H9 (cell line): ENCODE results near the gene TMEM106A. TPM values are rescaled to one million over a fixed set of nuclear protein-coding genes. Genes with fewer than 3 reads are reported as not detected.

Experiments used
- DNase-seq: peaks from one replicate; pipeline ENCODE4 v3.0.0-alpha.2; 2017
- H2AFZ ChIP-seq: one replicate; pipeline ENCODE4 v1.6.1; 2013; ENCODE audit warnings: mild to moderate bottlenecking, low read length, control low read depth, moderate library complexity
- H2AK5ac ChIP-seq: 2 replicates; pipeline ENCODE4 v1.6.1; 2013; ENCODE audit warnings: low read length, control low read depth, mixed read lengths; ENCODE audit not compliant: insufficient read length
- H2BK120ac ChIP-seq: one replicate; pipeline ENCODE4 v1.6.1; 2013; ENCODE audit warnings: low read depth, mild to moderate bottlenecking, low read length, control low read depth, inconsistent platforms; ENCODE audit not compliant: poor library complexity, severe bottlenecking
- H2BK12ac ChIP-seq: 2 replicates; pipeline ENCODE4 v1.6.1; 2013; ENCODE audit warnings: low read length, control low read depth, mixed read lengths, low read depth; ENCODE audit not compliant: insufficient read length
- H2BK15ac ChIP-seq: 2 replicates; pipeline ENCODE4 v1.6.1; 2013; ENCODE audit warnings: low read depth, low read length, control low read depth
- H2BK20ac ChIP-seq: one replicate; pipeline ENCODE4 v1.6.1; 2013; ENCODE audit warnings: low read depth, mild to moderate bottlenecking, low read length, control low read depth, inconsistent platforms; ENCODE audit not compliant: poor library complexity, severe bottlenecking
- H2BK5ac ChIP-seq: 2 replicates; pipeline ENCODE4 v1.6.1; 2013; ENCODE audit warnings: low read length, control low read depth, mixed read lengths; ENCODE audit not compliant: insufficient read length
- H3K14ac ChIP-seq: 2 replicates; pipeline ENCODE4 v1.6.1; 2013; ENCODE audit warnings: low read length, control low read depth; ENCODE audit not compliant: insufficient read depth
- H3K18ac ChIP-seq: 2 replicates; pipeline ENCODE4 v1.6.1; 2013; ENCODE audit warnings: low read depth, mild to moderate bottlenecking, mixed read lengths, low read length, control low read depth; ENCODE audit not compliant: insufficient read length
- H3K23ac ChIP-seq: 2 replicates; pipeline ENCODE4 v1.6.1; 2013; ENCODE audit warnings: low read length, control low read depth, mixed read lengths, low read depth; ENCODE audit not compliant: insufficient read length
- H3K23me2 ChIP-seq: 2 replicates; pipeline ENCODE4 v1.6.1; 2013; ENCODE audit warnings: low read depth, mild to moderate bottlenecking, mixed read lengths, low read length, control low read depth; ENCODE audit not compliant: insufficient read length, poor library complexity, severe bottlenecking
- H3K27ac ChIP-seq: 2 replicates; pipeline ENCODE4 v1.5.1; 2013; ENCODE audit warnings: low read length, control low read depth, mixed read lengths, low read depth; ENCODE audit not compliant: insufficient read length
- H3K27me3 ChIP-seq: 2 replicates; pipeline ENCODE4 v1.6.1; 2013; ENCODE audit warnings: low read length, control low read depth, inconsistent platforms; ENCODE audit not compliant: insufficient read depth
- H3K4ac ChIP-seq: 2 replicates; pipeline ENCODE4 v1.6.1; 2013; ENCODE audit warnings: low read depth, mild to moderate bottlenecking, control low read depth, inconsistent platforms, low read length, moderate library complexity
- H3K4me1 ChIP-seq: 2 replicates; pipeline ENCODE4 v1.6.1; 2013; ENCODE audit warnings: low read length, control low read depth, inconsistent platforms; ENCODE audit not compliant: insufficient read depth
- H3K4me2 ChIP-seq: 2 replicates; pipeline ENCODE4 v1.6.1; 2013; ENCODE audit warnings: low read length, control low read depth, mixed read lengths; ENCODE audit not compliant: insufficient read length, insufficient read depth
- H3K56ac ChIP-seq: 2 replicates; pipeline ENCODE4 v1.6.1; 2013; ENCODE audit warnings: low read depth, mild to moderate bottlenecking, mixed read lengths, low read length, control low read depth; ENCODE audit not compliant: insufficient read length
- H3K79me1 ChIP-seq: 2 replicates; pipeline ENCODE4 v1.6.1; 2013; ENCODE audit warnings: low read depth, mild to moderate bottlenecking, moderate library complexity, low read length, control low read depth, inconsistent platforms; ENCODE audit not compliant: insufficient read depth, poor library complexity, severe bottlenecking
- H3K79me2 ChIP-seq: 2 replicates; pipeline ENCODE4 v1.6.1; 2013; ENCODE audit warnings: low read length, control low read depth, inconsistent platforms; ENCODE audit not compliant: insufficient read depth
- H3K9ac ChIP-seq: 2 replicates; pipeline ENCODE4 v1.6.1; 2013; ENCODE audit warnings: low read length, control low read depth, mixed read lengths; ENCODE audit not compliant: insufficient read length; ENCODE audit errors: extremely low read depth
- H3K9me3 ChIP-seq: one replicate; pipeline ENCODE4 v1.6.1; 2013; ENCODE audit warnings: low read depth, low read length, inconsistent platforms; ENCODE audit not compliant: control insufficient read depth
- H3T11ph ChIP-seq: one replicate; pipeline ENCODE4 v1.6.1; 2013; ENCODE audit warnings: mild to moderate bottlenecking, low read length, control low read depth, inconsistent platforms
- H4K20me1 ChIP-seq: one replicate; pipeline ENCODE4 v1.6.1; 2013; ENCODE audit not compliant: control insufficient read depth, insufficient read length, insufficient read depth
- H4K5ac ChIP-seq: 2 replicates; pipeline ENCODE4 v1.6.1; 2013; ENCODE audit warnings: low read depth, mild to moderate bottlenecking, mixed read lengths, low read length, control low read depth; ENCODE audit not compliant: insufficient read length
- H4K8ac ChIP-seq: replicated peaks from 2 replicates; pipeline ENCODE4 v1.6.1; 2013; ENCODE audit warnings: low read length, control low read depth, mixed read lengths, low read depth; ENCODE audit not compliant: insufficient read length
- H4K91ac ChIP-seq: 2 replicates; pipeline ENCODE4 v1.6.1; 2013; ENCODE audit warnings: low read depth, mild to moderate bottlenecking, moderate library complexity, mixed read lengths, low read length, control low read depth; ENCODE audit not compliant: insufficient read length
- H3K27ac Mint-ChIP-seq, 3 experiments: 2 replicates in 2 of 3; 3 replicates in 1 of 3; pipeline ENCODE4 v1.8.0; 2020 to 2021; ENCODE audit warnings: mixed read lengths in 3 of 3, mild to moderate bottlenecking in 1 of 3, moderate library complexity in 1 of 3
- H3K27me3 Mint-ChIP-seq: 2 replicates; pipeline ENCODE4 v1.8.0; 2021; ENCODE audit warnings: low read depth, mild to moderate bottlenecking, moderate library complexity, mixed read lengths
- H3K36me3 Mint-ChIP-seq, 3 experiments: 2 replicates in 2 of 3; 3 replicates in 1 of 3; pipeline ENCODE4 v1.8.0; 2020 to 2021; ENCODE audit warnings: low read depth in 3 of 3, mixed read lengths in 3 of 3; ENCODE audit not compliant: insufficient read depth in 1 of 3
- H3K4me1 Mint-ChIP-seq, 2 experiments: 2 replicates each; pipeline ENCODE4 v1.8.0; 2020; ENCODE audit warnings: mixed read lengths in 2 of 2
- H3K4me3 Mint-ChIP-seq, 2 experiments: 2 replicates in 1 of 2; 3 replicates in 1 of 2; pipeline ENCODE4 v1.8.0; 2020 to 2021; ENCODE audit warnings: mild to moderate bottlenecking in 2 of 2, mixed read lengths in 2 of 2, moderate library complexity in 1 of 2
- H3K9me3 Mint-ChIP-seq, 2 experiments: 2 replicates in 1 of 2; 3 replicates in 1 of 2; pipeline ENCODE4 v1.8.0; 2020; ENCODE audit warnings: mild to moderate bottlenecking in 2 of 2, mixed read lengths in 2 of 2, moderate library complexity in 1 of 2
- WGBS: extraction: QIAGEN DNeasy Blood & Tissue Kit; methylation state at CpG from one replicate; pipeline ENCODE4 v1.1.7; 2013; ENCODE audit warnings: missing lambda C conversion rate, low lambda C conversion rate, mixed read lengths; ENCODE audit not compliant: insufficient read length; ENCODE audit errors: extremely low coverage; 5-methylcytosine and 5-hydroxymethylcytosine counted together
- total RNA-seq: library from RNA; stranded (reverse); gene quantifications from 2 replicates; pipeline ENCODE4 v1.2.1, GENCODE V29; 2021
- TF ChIP-seq, protein P1 (sequence below): fragments of 200-600 bp; sonication (generic); conservative IDR thresholded peaks from 3 replicates; pipeline ENCODE4 v1.8.0; 2021; ENCODE audit warnings: antibody characterized with exemption, mild to moderate bottlenecking

TMEM106A gene
- total RNA-seq, 1 experiment from 2014 or later, result 3.7 TPM

- no peak within 1 kb of the TSS; the same call in 1 of the 2 replicates for H3K4ac ChIP-seq
- H2BK20ac ChIP-seq, result no peak within 1 kb of the TSS
- peak within 1 kb of the TSS; percentile 74 for H4K5ac ChIP-seq
- peak within 1 kb of the TSS; percentile 50 for H2AFZ ChIP-seq
- H2AK5ac ChIP-seq, result no peak within 1 kb of the TSS
- no peaks in the 10 kb centered on the region for H3K9me3 ChIP-seq
- TF ChIP-seq, protein P1, sequence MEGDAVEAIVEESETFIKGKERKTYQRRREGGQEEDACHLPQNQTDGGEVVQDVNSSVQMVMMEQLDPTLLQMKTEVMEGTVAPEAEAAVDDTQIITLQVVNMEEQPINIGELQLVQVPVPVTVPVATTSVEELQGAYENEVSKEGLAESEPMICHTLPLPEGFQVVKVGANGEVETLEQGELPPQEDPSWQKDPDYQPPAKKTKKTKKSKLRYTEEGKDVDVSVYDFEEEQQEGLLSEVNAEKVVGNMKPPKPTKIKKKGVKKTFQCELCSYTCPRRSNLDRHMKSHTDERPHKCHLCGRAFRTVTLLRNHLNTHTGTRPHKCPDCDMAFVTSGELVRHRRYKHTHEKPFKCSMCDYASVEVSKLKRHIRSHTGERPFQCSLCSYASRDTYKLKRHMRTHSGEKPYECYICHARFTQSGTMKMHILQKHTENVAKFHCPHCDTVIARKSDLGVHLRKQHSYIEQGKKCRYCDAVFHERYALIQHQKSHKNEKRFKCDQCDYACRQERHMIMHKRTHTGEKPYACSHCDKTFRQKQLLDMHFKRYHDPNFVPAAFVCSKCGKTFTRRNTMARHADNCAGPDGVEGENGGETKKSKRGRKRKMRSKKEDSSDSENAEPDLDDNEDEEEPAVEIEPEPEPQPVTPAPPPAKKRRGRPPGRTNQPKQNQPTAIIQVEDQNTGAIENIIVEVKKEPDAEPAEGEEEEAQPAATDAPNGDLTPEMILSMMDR, result peak; percentile 40; the same call in 2 of the 3 replicates
- Mint-ChIP-seq H3K4me1 (peaks cover 8 to 10% of the 10 kb centered on the region in 2 experiments), H3K27me3 (no peaks in the 10 kb centered on the region), H3K9me3 (no peaks in the 10 kb centered on the region), H3K36me3 (peaks cover 5 to 8% (median 6%) of the 10 kb centered on the region in 3 experiments; a peak in 4 of 7 replicates), H3K4me3 (no peak within 1 kb of the TSS), H3K27ac (no peak within 1 kb of the TSS)
- H3K79me2 ChIP-seq, result no peaks in the 10 kb centered on the region
- peak within 1 kb of the TSS; percentile 88 for H3K27ac ChIP-seq
- peaks cover 19% of the 10 kb centered on the region for H3K23me2 ChIP-seq
- H2BK15ac ChIP-seq, result no peak within 1 kb of the TSS
- H4K20me1 ChIP-seq, result no peaks in the 10 kb centered on the region
- H4K91ac ChIP-seq, result no peak within 1 kb of the TSS
- no peak within 1 kb of the TSS for H2BK120ac ChIP-seq
- peak within 1 kb of the TSS; percentile 89; the same call in 1 of the 2 replicates for H3K14ac ChIP-seq
- H3K27me3 ChIP-seq, result no peaks in the 10 kb centered on the region
- H4K8ac ChIP-seq, result no peak within 1 kb of the TSS
- no peak within 1 kb of the TSS for H3K23ac ChIP-seq
- DNase-seq, result peak; percentile 99
- H2BK12ac ChIP-seq, result no peak within 1 kb of the TSS
- H2BK5ac ChIP-seq, result peak within 1 kb of the TSS; percentile 51
- H3K56ac ChIP-seq, result no peak within 1 kb of the TSS
- H3K9ac ChIP-seq, result peak within 1 kb of the TSS; percentile 87
- H3K79me1 ChIP-seq, result peaks cover 5% of the 10 kb centered on the region
- H3K18ac ChIP-seq, result peak within 1 kb of the TSS; percentile 94
- no CpG with 5 or more reads among the region's 41 CpGs for WGBS
- H3K4me2 ChIP-seq, result peak within 1 kb of the TSS; percentile 94
- H3T11ph ChIP-seq, result no peak within 1 kb of the TSS
- no peaks in the 10 kb centered on the region for H3K4me1 ChIP-seq
Observed at GRCh38 chr17:43170766-43171585, 40.7 kb upstream of the TMEM106A start, which contains the start of gene NBR1. Gene NBR1 (plus strand): TSS chr17:43171214. CDS start chr17:43175800, 4,586 bp downstream.
